ENCODE measurements around the gene OXNAD1. TPM values are rescaled to one million over a fixed set of nuclear protein-coding genes. Genes with fewer than 3 reads are reported as not detected.

The OXNAD1 gene
- total RNA-seq, 2 experiments from 2014 or later, result 18.1 to 18.7 TPM

- CTCF ChIA-PET (ENCODE audit: unreplicated experiment), result no interaction called here
- no TSS peak for BruUV-seq (replicated peaks)
- H3K4me1 ChIP-seq (ENCODE audit: insufficient read depth, low read length, poor library complexity, severe bottlenecking), result no peaks in the 10 kb centered on the region
These were observed 52.5 kb downstream of the OXNAD1 start for GRCh38 chr3:16317561-16317945.

GRCh38 chr3:16318176-16318575 lies 53.2 kb downstream of the OXNAD1 start:
- DNase-seq (ENCODE audit: low spot score), result no peak
- ChIA-PET POLR2A (no interaction called here), CTCF (ENCODE audit: unreplicated experiment) (interaction anchor here (0.5 kb wide), 1 partner anchor 16 kb away, joined by 3 read pairs; no protein-coding TSS in a partner anchor)
- H3K4me1 ChIP-seq (ENCODE audit: insufficient read depth, low read length, poor library complexity, severe bottlenecking), result no peaks in the 10 kb centered on the region
- no peak overlapping the region for H3K4me2 ChIP-seq (ENCODE audit: low read length)
- no peaks in the 10 kb centered on the region for H4K20me1 ChIP-seq (ENCODE audit: insufficient read depth, low read length)
- no peak for TF ChIP-seq CTCF (conservative IDR thresholded peaks at IDR 0.05; ENCODE audit: low read length)
- TF ChIP-seq EZH2phosphoT487 (IDR thresholded peaks at IDR 0.05; ENCODE audit: borderline replicate concordance, low read depth, low read length), result no peak
- no peak overlapping the region for H2AFZ ChIP-seq (ENCODE audit: low read length)
- intact Hi-C loops (cut with micrococcal nuclease; ENCODE audit: unreplicated experiment), result no loop called here
- H3K36me3 ChIP-seq (ENCODE audit: insufficient read depth, low read length), result peaks cover 99% of the 10 kb centered on the region
- no peak overlapping the region for H3K4me3 ChIP-seq (ENCODE audit: low read depth, low read length, poor library complexity, severe bottlenecking)
- no peaks in the 10 kb centered on the region for H3K9me2 ChIP-seq (ENCODE audit: insufficient read depth, low read length)
- H3K79me2 ChIP-seq (ENCODE audit: insufficient read depth, low read depth, low read length), result no peaks in the 10 kb centered on the region
- H3K9me3 ChIP-seq (ENCODE audit: low read length), result no peaks in the 10 kb centered on the region
- no TSS peak for BruUV-seq (replicated peaks)
- no peak overlapping the region for H3K27ac ChIP-seq (ENCODE audit: low read depth, low read length, poor library complexity, severe bottlenecking)

More at GRCh38 chr3:16317561-16317945, 52.5 kb downstream of the OXNAD1 start:
- Histone ChIP-seq H3K9me3 (ENCODE audit: low read length) (no peaks in the 10 kb centered on the region), H3K79me2 (ENCODE audit: insufficient read depth, low read depth, low read length) (no peaks in the 10 kb centered on the region), H2AFZ (ENCODE audit: low read length) (no peak overlapping the region), H4K20me1 (ENCODE audit: insufficient read depth, low read length) (no peaks in the 10 kb centered on the region), H3K4me2 (ENCODE audit: low read length) (no peak overlapping the region), H3K9me2 (ENCODE audit: insufficient read depth, low read length) (no peaks in the 10 kb centered on the region), H3K36me3 (ENCODE audit: insufficient read depth, low read length) (peaks cover 99% of the 10 kb centered on the region), H3K27ac (ENCODE audit: low read depth, low read length, poor library complexity, severe bottlenecking) (no peak overlapping the region), H3K4me3 (ENCODE audit: low read depth, low read length, poor library complexity, severe bottlenecking) (no peak overlapping the region)
- POLR2A ChIA-PET, result interaction anchor here (1.1 kb wide), 1 partner anchor 9 kb away, joined by 5 read pairs; no protein-coding TSS in a partner anchor
- intact Hi-C loops (cut with micrococcal nuclease; ENCODE audit: unreplicated experiment), result no loop called here
- no peak for TF ChIP-seq CTCF (conservative IDR thresholded peaks at IDR 0.05; ENCODE audit: low read length)
- TF ChIP-seq EZH2phosphoT487 (IDR thresholded peaks at IDR 0.05; ENCODE audit: borderline replicate concordance, low read depth, low read length), result no peak
- DNase-seq (ENCODE audit: low spot score), result no peak

GRCh38 chr3:16319307-16319706 lies 54.3 kb downstream of the OXNAD1 start:
- peak; percentile 85 for TF ChIP-seq CTCF (conservative IDR thresholded peaks at IDR 0.05; ENCODE audit: low read length)
- no peak for TF ChIP-seq EZH2phosphoT487 (IDR thresholded peaks at IDR 0.05; ENCODE audit: borderline replicate concordance, low read depth, low read length)
- no peaks in the 10 kb centered on the region for H3K9me2 ChIP-seq (ENCODE audit: insufficient read depth, low read length)
- no TSS peak for BruUV-seq (replicated peaks)
- H3K36me3 ChIP-seq (ENCODE audit: insufficient read depth, low read length), result peaks cover 99% of the 10 kb centered on the region
- ChIA-PET CTCF (ENCODE audit: unreplicated experiment) (no interaction called here), POLR2A (no interaction called here)
- intact Hi-C loops (cut with micrococcal nuclease; ENCODE audit: unreplicated experiment), result no loop called here
- H2AFZ ChIP-seq (ENCODE audit: low read length), result no peak overlapping the region
- no peaks in the 10 kb centered on the region for H3K9me3 ChIP-seq (ENCODE audit: low read length)
- no peaks in the 10 kb centered on the region for H4K20me1 ChIP-seq (ENCODE audit: insufficient read depth, low read length)
- H3K79me2 ChIP-seq (ENCODE audit: insufficient read depth, low read depth, low read length), result no peaks in the 10 kb centered on the region
- no peaks in the 10 kb centered on the region for H3K4me1 ChIP-seq (ENCODE audit: insufficient read depth, low read length, poor library complexity, severe bottlenecking)
- H3K4me3 ChIP-seq (ENCODE audit: low read depth, low read length, poor library complexity, severe bottlenecking), result no peak overlapping the region
- DNase-seq (ENCODE audit: low spot score), result peak; percentile 38
- H3K4me2 ChIP-seq (ENCODE audit: low read length), result no peak overlapping the region
- H3K27ac ChIP-seq (ENCODE audit: low read depth, low read length, poor library complexity, severe bottlenecking), result no peak overlapping the region

Data from OCI-LY7 (cell line).